Esophagus squamous epithelium (tissue), 5 donors: ENCODE results near the gene DEAF1. TPM values are rescaled to one million over a fixed set of nuclear protein-coding genes. Genes with fewer than 3 reads are reported as not detected.
A peak's percentile ranks its signal among the peaks of the same experiment; 100 is the strongest.

Source experiments
- DNase-seq: peaks from one replicate; lab custom pipeline; 2025; lab: John Stamatoyannopoulos, UW
- H3K27ac ChIP-seq, 4 donors: fragments of 200-600 bp; sonication (generic); one replicate each; pipeline ENCODE4 v1.5.1; 2016 to 2019; ENCODE audit warnings: mild to moderate bottlenecking in 1 of 4
- H3K27me3 ChIP-seq, 4 donors: fragments of 200-600 bp; sonication (generic); 1 replicate in 3 of 4; 2 replicates in 1 of 4; pipeline versions ENCODE4 v1.5.1 to v1.6.0; 2017 to 2021; ENCODE audit warnings: antibody characterized with exemption in 1 of 4
- H3K36me3 ChIP-seq, 3 donors: fragments of 200-600 bp; sonication (generic); one replicate each; pipeline ENCODE4 v1.5.1; 2016 to 2019
- H3K4me1 ChIP-seq, 3 donors: fragments of 200-600 bp; sonication (generic); one replicate each; pipeline ENCODE4 v1.5.1; 2017 to 2019
- H3K4me3 ChIP-seq, 4 donors: fragments of 200-600 bp; sonication (generic); 1 replicate in 3 of 4; 2 replicates in 1 of 4; pipeline ENCODE4 v1.5.1; 2016 to 2019; ENCODE audit warnings: mild to moderate bottlenecking in 2 of 4, moderate library complexity in 1 of 4
- H3K9me3 ChIP-seq, 3 donors: fragments of 200-600 bp; sonication (generic); one replicate each; pipeline ENCODE4 v1.5.1; 2016 to 2019
- CTCF ChIP-seq, 6 experiments: fragments of 450-650 bp in 4 of 6; fragments of 200-600 bp in 2 of 6; sonication (generic) in 2 of 6; IDR thresholded peaks; one replicate each; pipeline ENCODE4 v1.5.1; 2016 to 2019; ENCODE audit warnings: antibody characterized with exemption in 6 of 6, mild to moderate bottlenecking in 4 of 6, moderate library complexity in 4 of 6
- POLR2A ChIP-seq, 4 donors: fragments of 450-650 bp; IDR thresholded peaks; one replicate each; pipeline ENCODE4 v1.6.1; 2017; ENCODE audit warnings: antibody characterized with exemption in 4 of 4, mild to moderate bottlenecking in 4 of 4, moderate library complexity in 3 of 4
- WGBS, 2 donors: methylation state at CpG; one replicate each; pipeline ENCODE4 v1.1.5; 2018; 5-methylcytosine and 5-hydroxymethylcytosine counted together
- intact Hi-C: fragments of 100-400 bp; cut with DNase I; formaldehyde crosslinking; loops from one replicate; pipeline ENCODE4 v1.15.0; 2022
- total RNA-seq, 4 donors: library from RNA; depleted of rRNA; stranded (reverse); fragments of >200 nt; gene quantifications; one replicate each; pipeline ENCODE4 v1.1.0, GENCODE V29; 2016
- donor health status: DM: yes; HTN: yes; CAD: no.

The DEAF1 gene
- total RNA-seq, 4 donors from 2014 or later = 18.3 to 45.0 (median 25.4) TPM

- 88 to 100% methylated on average over 1 of the region's 1 CpG for WGBS, 2 donors
Measured at GRCh38 chr11:699753-700152, 4.7 kb upstream of the DEAF1 start.

GRCh38 chr11:699116-699508, 4.1 kb upstream of the DEAF1 start:
- no peak overlapping the region for H3K4me3 ChIP-seq
- TF ChIP-seq POLR2A (IDR thresholded peaks at IDR 0.05) (no peak), CTCF (IDR thresholded peaks at IDR 0.05) (no peak)
- H3K4me1 ChIP-seq = peaks cover 43 to 77% (median 52%) of the 10 kb centered on the region in 3 donors
- no peak for DNase-seq
- peaks cover 0 to 46% (median 0%) of the 10 kb centered on the region in 3 donors for H3K36me3 ChIP-seq
- WGBS, 2 donors = 84 to 91% methylated on average over 7 of the region's 7 CpGs
- no peaks in the 10 kb centered on the region for H3K9me3 ChIP-seq
- H3K27ac ChIP-seq = peak overlapping the region; percentile 97 to 100 (median 100)
- intact Hi-C loops = no loop called here
- no peaks in the 10 kb centered on the region for H3K27me3 ChIP-seq

More at GRCh38 chr11:699753-700152, 4.7 kb upstream of the DEAF1 start:
- Histone ChIP-seq H3K4me3 (no peak overlapping the region), H3K9me3 (no peaks in the 10 kb centered on the region), H3K4me1 (peaks cover 43 to 78% (median 54%) of the 10 kb centered on the region in 3 donors), H3K36me3 (peaks cover 0 to 53% (median 0%) of the 10 kb centered on the region in 3 donors), H3K27me3 (no peaks in the 10 kb centered on the region), H3K27ac (peak overlapping the region; percentile 18 to 100 (median 70))
- intact Hi-C loops = no loop called here
- no peak for DNase-seq
- TF ChIP-seq CTCF (IDR thresholded peaks at IDR 0.05) (no peak), POLR2A (IDR thresholded peaks at IDR 0.05) (no peak)

GRCh38 chr11:698493-699115, 3.6 kb upstream of the DEAF1 start:
- DNase-seq = no peak
- peaks cover 0 to 41% (median 0%) of the 10 kb centered on the region in 3 donors for H3K36me3 ChIP-seq
- no peak for TF ChIP-seq POLR2A (IDR thresholded peaks at IDR 0.05)
- no peak for TF ChIP-seq CTCF (IDR thresholded peaks at IDR 0.05)
- peak overlapping the region in 1 of 4 donors; percentile 74 for H3K4me3 ChIP-seq
- H3K27ac ChIP-seq = peak overlapping the region; percentile 97 to 100 (median 100)
- intact Hi-C loops = no loop called here
- no peaks in the 10 kb centered on the region for H3K9me3 ChIP-seq
- WGBS, 2 donors = 70 to 74% methylated on average over 12 to 17 of the region's 17 CpGs
- no peaks in the 10 kb centered on the region for H3K27me3 ChIP-seq
- peaks cover 47 to 77% (median 52%) of the 10 kb centered on the region in 3 donors for H3K4me1 ChIP-seq

- Histone ChIP-seq H3K9me3 (no peaks in the 10 kb centered on the region), H3K4me1 (peaks cover 44 to 77% (median 51%) of the 10 kb centered on the region in 3 donors), H3K36me3 (peaks cover 0 to 36% (median 0%) of the 10 kb centered on the region in 3 donors), H3K4me3 (peak overlapping the region; percentile 64 to 87 (median 74)), H3K27me3 (no peaks in the 10 kb centered on the region), H3K27ac (peak overlapping the region; percentile 97 to 100 (median 100))
- intact Hi-C loops = no loop called here
- WGBS, 2 donors = 34 to 39% methylated on average over 8 to 11 of the region's 11 CpGs
- TF ChIP-seq CTCF (IDR thresholded peaks at IDR 0.05) (no peak), POLR2A (IDR thresholded peaks at IDR 0.05) (no peak)
- no peak for DNase-seq
Measured at GRCh38 chr11:697811-698311, 2.8 kb upstream of the DEAF1 start.

GRCh38 chr11:696955-697491, 2.0 kb upstream of the DEAF1 start:
- Histone ChIP-seq H3K36me3 (peaks cover 0 to 33% (median 0%) of the 10 kb centered on the region in 3 donors), H3K27me3 (no peaks in the 10 kb centered on the region), H3K27ac (peak overlapping the region; percentile 97 to 100 (median 100)), H3K4me1 (peaks cover 39 to 77% (median 42%) of the 10 kb centered on the region in 3 donors), H3K9me3 (no peaks in the 10 kb centered on the region), H3K4me3 (peak overlapping the region; percentile 64 to 87 (median 74))
- DNase-seq = no peak
- WGBS, 2 donors = 27 to 39% methylated on average over 10 to 11 of the region's 11 CpGs
- intact Hi-C loops = no loop called here
- TF ChIP-seq POLR2A (IDR thresholded peaks at IDR 0.05) (no peak), CTCF (IDR thresholded peaks at IDR 0.05) (no peak)
